ENCODE data around the gene PRKCA. TPM values are rescaled to one million over a fixed set of nuclear protein-coding genes. Genes with fewer than 3 reads are reported as not detected.

Gene PRKCA
- total and polyA plus RNA-seq, 2 donors (not counting 3 experiments of a cell fraction or from before 2014, with no cell fraction given) = 7.5 to 34.2 TPM

- TF ChIP-seq POLR2A (IDR thresholded peaks at IDR 0.05; ENCODE audit: low read depth, low read length) = no peak
- TF ChIP-seq, protein P1, sequence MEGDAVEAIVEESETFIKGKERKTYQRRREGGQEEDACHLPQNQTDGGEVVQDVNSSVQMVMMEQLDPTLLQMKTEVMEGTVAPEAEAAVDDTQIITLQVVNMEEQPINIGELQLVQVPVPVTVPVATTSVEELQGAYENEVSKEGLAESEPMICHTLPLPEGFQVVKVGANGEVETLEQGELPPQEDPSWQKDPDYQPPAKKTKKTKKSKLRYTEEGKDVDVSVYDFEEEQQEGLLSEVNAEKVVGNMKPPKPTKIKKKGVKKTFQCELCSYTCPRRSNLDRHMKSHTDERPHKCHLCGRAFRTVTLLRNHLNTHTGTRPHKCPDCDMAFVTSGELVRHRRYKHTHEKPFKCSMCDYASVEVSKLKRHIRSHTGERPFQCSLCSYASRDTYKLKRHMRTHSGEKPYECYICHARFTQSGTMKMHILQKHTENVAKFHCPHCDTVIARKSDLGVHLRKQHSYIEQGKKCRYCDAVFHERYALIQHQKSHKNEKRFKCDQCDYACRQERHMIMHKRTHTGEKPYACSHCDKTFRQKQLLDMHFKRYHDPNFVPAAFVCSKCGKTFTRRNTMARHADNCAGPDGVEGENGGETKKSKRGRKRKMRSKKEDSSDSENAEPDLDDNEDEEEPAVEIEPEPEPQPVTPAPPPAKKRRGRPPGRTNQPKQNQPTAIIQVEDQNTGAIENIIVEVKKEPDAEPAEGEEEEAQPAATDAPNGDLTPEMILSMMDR (IDR thresholded peaks at IDR 0.05; ENCODE audit: extremely low read depth in 1 of 2, insufficient read depth in 1 of 2, low read depth in 1 of 2, low read length in 2 of 2) = peak in 1 of 2 donors; percentile 17
- Histone ChIP-seq H4K20me1 (replicated peaks; ENCODE audit: control insufficient read depth, extremely low read depth, insufficient read depth, low read length) (no peaks in the 10 kb centered on the region), H3K79me2 (ENCODE audit: control insufficient read depth, insufficient read depth, low read length) (peaks cover 33% of the 10 kb centered on the region), H3K9me1 (replicated peaks; ENCODE audit: control insufficient read depth, extremely low read depth, insufficient read depth, low read length) (no peaks in the 10 kb centered on the region), H3K36me3 (ENCODE audit: control insufficient read depth in 2 of 2, extremely low read depth in 1 of 2, insufficient read depth in 2 of 2, low read length in 2 of 2) (no peaks in the 10 kb centered on the region), H3K27ac (ENCODE audit: insufficient read depth, low read depth, low read length) (peak overlapping the region; percentile 27), H3K9ac (replicated peaks; ENCODE audit: extremely low read depth, insufficient read depth, low read length) (peak overlapping the region; percentile 65), H3K4me3 (replicated peaks in 1 of 3; ENCODE audit: insufficient read depth in 1 of 3, low read depth in 1 of 3, low read length in 3 of 3) (peak overlapping the region; percentile 38 to 76 (median 75)), H3K9me3 (replicated peaks; ENCODE audit: control insufficient read depth, insufficient read depth, low read length) (no peaks in the 10 kb centered on the region), H3K4me1 (ENCODE audit: control insufficient read depth, extremely low read depth, insufficient read depth, low read length) (peaks cover 26% of the 10 kb centered on the region), H2AFZ (ENCODE audit: low read depth, low read length) (peak overlapping the region; percentile 43), H3K4me2 (ENCODE audit: insufficient read depth, low read length) (peak overlapping the region; percentile 32), H3K27me3 (ENCODE audit: control insufficient read depth in 2 of 2, insufficient read depth in 2 of 2, low read length in 2 of 2) (no peaks in the 10 kb centered on the region)
- ChIA-PET POLR2A (no interaction called here), CTCF (interaction anchor here (0.7 to 2.0 kb wide), 5 partner anchors 103 to 371 kb away, joined by 3 to 19 read pairs (median 4); no protein-coding TSS in a partner anchor)
- dilution Hi-C loops (cut with MboI; ENCODE audit: extremely low pct_ligation_motif_present, low sequenced_read_pairs) = no loop called here
- TSS peak; percentile 14 for BruUV-seq (replicated peaks)
- FAIRE-seq (no peak), DNase-seq (ENCODE audit: low read depth, low spot score) (peak; percentile 64)
- intact Hi-C loops (cut with micrococcal nuclease) = loop anchor here (1.0 to 5.0 kb wide), 7 partner anchors 16 to 369 kb away; partner anchors contain the start of gene CEP112
Observed at GRCh38 chr17:66302761-66303626, 581 bp downstream of the PRKCA start.

All from endothelial cell of umbilical vein (primary cell).